ENCODE results near the gene TFF3. TPM values are rescaled to one million over a fixed set of nuclear protein-coding genes. Genes with fewer than 3 reads are reported as not detected.

TFF3 gene
- polyA plus RNA-seq, 3 donors: 0.07 TPM; not detected in 2

GRCh38 chr21:42291751-42292562 lies 23.3 kb downstream of the TFF3 start:
- Mint-ChIP-seq H3K27ac (no peak overlapping the region), H3K36me3 (peaks cover 16 to 37% of the 10 kb centered on the region in 2 donors), H3K4me1 (peaks cover 31% of the 10 kb centered on the region), H3K4me3 (no peak overlapping the region), H3K27me3 (ENCODE audit: low read depth in 3 of 3) (peaks cover 0 to 7% (median 0%) of the 10 kb centered on the region in 3 donors), H3K9me3 (peaks cover 0 to 7% (median 2%) of the 10 kb centered on the region in 7 donors)
- no peaks in the 10 kb centered on the region for H3K36me3 ChIP-seq (replicated peaks in 1 of 2; ENCODE audit: control insufficient read depth in 1 of 2, insufficient read depth in 2 of 2, low read length in 2 of 2)
- no peak for DNase-seq
- no peaks in the 10 kb centered on the region for H3K27me3 ChIP-seq (ENCODE audit: control insufficient read depth in 2 of 2, insufficient read depth in 2 of 2, low read length in 2 of 2)
- H3K9ac ChIP-seq (ENCODE audit: insufficient read depth, low read length, poor library complexity, severe bottlenecking): no peak overlapping the region
- H3K79me2 ChIP-seq (ENCODE audit: insufficient read depth, low read length): no peaks in the 10 kb centered on the region
- H3K9me3 ChIP-seq (replicated peaks in 1 of 2; ENCODE audit: control insufficient read depth in 1 of 2, insufficient read depth in 1 of 2, low read length in 2 of 2): no peaks in the 10 kb centered on the region
- H3K27ac ChIP-seq (ENCODE audit: low read depth in 1 of 2, low read length in 2 of 2): no peak overlapping the region
- no peaks in the 10 kb centered on the region for H4K20me1 ChIP-seq (ENCODE audit: insufficient read depth, low read length)
- H2AFZ ChIP-seq (ENCODE audit: insufficient read depth, low read depth, low read length, poor library complexity, severe bottlenecking): no peak overlapping the region
- WGBS (ENCODE audit: insufficient coverage): 99% methylated on average over 22 of the region's 22 CpGs
- intact Hi-C loops (cut with micrococcal nuclease): no loop called here
- no peak overlapping the region for H3K4me2 ChIP-seq (replicated peaks; ENCODE audit: extremely low read depth, low read length, poor library complexity, severe bottlenecking)
- peaks cover 19 to 28% of the 10 kb centered on the region in 2 donors for H3K4me1 ChIP-seq (ENCODE audit: control insufficient read depth in 1 of 2, insufficient read depth in 2 of 2, low read length in 2 of 2)
- TF ChIP-seq, protein P1, sequence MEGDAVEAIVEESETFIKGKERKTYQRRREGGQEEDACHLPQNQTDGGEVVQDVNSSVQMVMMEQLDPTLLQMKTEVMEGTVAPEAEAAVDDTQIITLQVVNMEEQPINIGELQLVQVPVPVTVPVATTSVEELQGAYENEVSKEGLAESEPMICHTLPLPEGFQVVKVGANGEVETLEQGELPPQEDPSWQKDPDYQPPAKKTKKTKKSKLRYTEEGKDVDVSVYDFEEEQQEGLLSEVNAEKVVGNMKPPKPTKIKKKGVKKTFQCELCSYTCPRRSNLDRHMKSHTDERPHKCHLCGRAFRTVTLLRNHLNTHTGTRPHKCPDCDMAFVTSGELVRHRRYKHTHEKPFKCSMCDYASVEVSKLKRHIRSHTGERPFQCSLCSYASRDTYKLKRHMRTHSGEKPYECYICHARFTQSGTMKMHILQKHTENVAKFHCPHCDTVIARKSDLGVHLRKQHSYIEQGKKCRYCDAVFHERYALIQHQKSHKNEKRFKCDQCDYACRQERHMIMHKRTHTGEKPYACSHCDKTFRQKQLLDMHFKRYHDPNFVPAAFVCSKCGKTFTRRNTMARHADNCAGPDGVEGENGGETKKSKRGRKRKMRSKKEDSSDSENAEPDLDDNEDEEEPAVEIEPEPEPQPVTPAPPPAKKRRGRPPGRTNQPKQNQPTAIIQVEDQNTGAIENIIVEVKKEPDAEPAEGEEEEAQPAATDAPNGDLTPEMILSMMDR (IDR thresholded peaks at IDR 0.05): no peak
- no peak overlapping the region for H3K4me3 ChIP-seq (replicated peaks in 1 of 3; ENCODE audit: low read depth in 2 of 3, low read length in 3 of 3)

GRCh38 chr21:42291003-42291750 lies 24.0 kb downstream of the TFF3 start:
- peak overlapping the region in 1 of 2 donors; percentile 10 for H3K27ac ChIP-seq (ENCODE audit: low read depth in 1 of 2, low read length in 2 of 2)

More at GRCh38 chr21:42291003-42291750, 24.0 kb downstream of the TFF3 start:
- Histone ChIP-seq H3K9me3 (replicated peaks in 1 of 2; ENCODE audit: control insufficient read depth in 1 of 2, insufficient read depth in 1 of 2, low read length in 2 of 2) (no peaks in the 10 kb centered on the region), H3K4me1 (ENCODE audit: control insufficient read depth in 1 of 2, insufficient read depth in 2 of 2, low read length in 2 of 2) (peaks cover 19 to 28% of the 10 kb centered on the region in 2 donors), H4K20me1 (ENCODE audit: insufficient read depth, low read length) (no peaks in the 10 kb centered on the region), H3K79me2 (ENCODE audit: insufficient read depth, low read length) (no peaks in the 10 kb centered on the region), H3K36me3 (replicated peaks in 1 of 2; ENCODE audit: control insufficient read depth in 1 of 2, insufficient read depth in 2 of 2, low read length in 2 of 2) (no peaks in the 10 kb centered on the region), H3K4me2 (replicated peaks; ENCODE audit: extremely low read depth, low read length, poor library complexity, severe bottlenecking) (no peak overlapping the region), H3K9ac (ENCODE audit: insufficient read depth, low read length, poor library complexity, severe bottlenecking) (no peak overlapping the region), H3K27me3 (ENCODE audit: control insufficient read depth in 2 of 2, insufficient read depth in 2 of 2, low read length in 2 of 2) (no peaks in the 10 kb centered on the region), H3K4me3 (replicated peaks in 1 of 3; ENCODE audit: low read depth in 2 of 3, low read length in 3 of 3) (no peak overlapping the region), H2AFZ (ENCODE audit: insufficient read depth, low read depth, low read length, poor library complexity, severe bottlenecking) (no peak overlapping the region)
- H3K9me3 Mint-ChIP-seq: peaks cover 0 to 7% (median 2%) of the 10 kb centered on the region in 7 donors
- TF ChIP-seq, protein P1 (IDR thresholded peaks at IDR 0.05): no peak
- no peak for DNase-seq
- 96% methylated on average over 30 of the region's 35 CpGs for WGBS (ENCODE audit: insufficient coverage)
- peaks cover 16 to 40% of the 10 kb centered on the region in 2 donors for H3K36me3 Mint-ChIP-seq
- H3K4me3 Mint-ChIP-seq: no peak overlapping the region
- intact Hi-C loops (cut with micrococcal nuclease): no loop called here
- peaks cover 0 to 7% (median 0%) of the 10 kb centered on the region in 3 donors for H3K27me3 Mint-ChIP-seq (ENCODE audit: low read depth in 3 of 3)
- H3K27ac Mint-ChIP-seq: peak overlapping the region in 4 of 7 donors; percentile 21 to 70 (median 34)
- H3K4me1 Mint-ChIP-seq: peaks cover 37% of the 10 kb centered on the region
